HG03095 (cell line): ENCODE data around the gene PES1.
"Not testable (repeated sequence)": the region's sequence is repeated elsewhere in the genome, so short reads cannot be mapped to it uniquely, and the experiment has no call there.

Experiments used
- ATAC-seq: cut with Tn5 transposase; IDR thresholded peaks from one replicate; pipeline ENCODE4 v1.9.1; 2021; ENCODE audit warnings: moderate library complexity; ENCODE audit not compliant: unreplicated experiment

PES1 gene

DNA sequence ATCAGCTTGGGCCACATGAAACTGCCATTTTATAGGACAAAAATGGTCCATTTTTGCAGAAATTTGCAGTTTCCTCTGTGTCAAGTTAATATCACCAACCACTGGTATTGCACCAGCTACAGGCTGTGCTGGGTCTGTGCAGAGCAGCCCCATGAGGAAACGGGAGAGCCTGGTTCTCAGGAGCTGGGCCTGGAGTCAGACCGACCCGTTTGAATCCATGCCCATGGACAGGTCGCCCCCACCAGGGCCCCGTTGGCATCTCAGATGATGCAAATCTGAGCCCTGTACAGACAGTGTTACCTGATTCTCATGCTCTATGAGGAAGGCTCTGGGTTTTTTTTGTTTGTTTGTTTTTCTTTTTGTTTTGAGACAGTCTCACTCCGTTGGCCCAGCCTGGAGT, 35.3 kb downstream of the PES1 start:
- no peak for ATAC-seq

DNA sequence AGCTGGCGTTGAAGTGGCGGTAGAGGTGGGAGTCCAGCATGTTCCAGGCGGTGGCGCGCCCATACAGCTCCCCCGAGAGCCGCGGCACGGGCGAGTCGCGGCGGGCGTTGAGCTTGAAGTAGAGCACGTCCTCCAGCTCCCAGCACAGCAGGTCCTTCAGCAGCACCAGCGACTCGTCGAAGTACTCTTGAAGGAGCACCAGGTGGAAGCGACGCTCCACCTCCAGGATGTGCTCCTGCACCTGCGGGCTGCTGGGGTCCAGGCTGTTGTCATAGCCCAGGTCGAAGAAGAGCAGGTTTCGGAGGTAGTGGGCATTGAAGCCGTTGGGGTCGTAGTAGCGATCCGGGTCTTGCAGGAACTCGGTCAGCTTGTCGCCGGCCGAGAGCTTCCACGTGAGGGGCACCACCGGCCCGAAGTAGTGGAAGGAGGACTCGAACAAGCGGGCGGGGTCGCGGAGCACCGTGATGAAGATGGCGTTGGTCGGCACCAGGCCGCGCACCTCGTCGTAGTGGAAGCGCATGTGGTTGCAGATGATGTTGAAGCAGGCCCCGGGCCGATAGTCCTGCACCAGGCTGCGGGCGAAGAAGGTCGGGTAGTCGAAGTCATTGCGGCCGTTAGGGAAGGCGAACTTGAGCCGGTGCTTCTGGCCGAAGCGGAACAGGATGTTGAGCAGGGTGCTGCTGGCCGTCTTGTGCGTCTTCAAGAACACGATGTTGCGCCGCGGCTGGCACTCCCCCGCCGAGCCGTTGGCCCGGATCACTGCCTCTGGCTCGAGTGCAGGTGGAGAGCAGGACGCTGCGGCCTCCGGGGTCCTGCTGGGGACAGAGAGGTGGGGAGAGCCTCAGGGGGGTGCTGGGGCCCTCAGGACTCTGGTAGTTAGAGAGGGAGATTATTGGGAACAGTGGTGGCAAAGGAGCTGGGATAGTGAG, 36.2 kb downstream of the PES1 start:
- no peak for ATAC-seq

DNA sequence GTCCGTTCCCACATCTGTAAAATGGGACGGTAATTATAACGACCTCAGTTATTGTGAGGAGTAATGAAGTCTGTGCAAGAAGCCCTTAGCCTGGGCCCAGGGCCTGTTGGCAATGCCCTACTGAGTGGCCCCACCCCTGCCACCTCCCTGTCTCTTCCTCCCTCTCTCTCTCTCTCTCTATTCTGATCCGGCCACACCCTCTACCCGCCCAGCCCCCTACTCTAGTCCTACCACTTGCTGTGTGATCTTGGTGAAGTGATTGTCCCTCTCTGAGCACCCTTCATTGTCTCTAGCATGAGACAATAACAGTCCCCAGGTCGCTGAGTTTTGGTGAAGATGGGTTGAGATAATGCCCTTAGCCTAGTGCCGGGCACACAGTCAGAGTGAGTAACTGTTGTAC, 37.7 kb downstream of the PES1 start:
- no peak for ATAC-seq

DNA sequence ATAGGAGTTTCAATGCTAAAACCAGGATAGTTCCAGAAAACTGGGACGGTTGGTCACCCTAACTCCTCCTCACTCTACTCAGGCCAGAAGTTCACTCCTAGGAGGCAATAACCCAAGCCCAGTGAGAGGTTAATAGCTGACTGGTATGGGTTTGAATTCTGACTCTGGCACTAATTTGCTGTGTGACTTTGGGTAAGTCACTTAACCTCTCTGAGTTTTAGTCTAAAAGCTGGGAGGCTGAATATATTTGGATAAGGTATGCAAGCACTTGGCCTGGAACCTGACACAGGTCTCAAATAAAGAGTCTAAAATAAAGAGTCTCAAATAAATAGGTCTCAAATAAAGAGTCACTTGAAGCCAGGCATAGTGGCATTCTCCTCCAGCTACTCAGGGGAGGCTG, 39.0 kb downstream of the PES1 start:
- ATAC-seq = no peak

DNA sequence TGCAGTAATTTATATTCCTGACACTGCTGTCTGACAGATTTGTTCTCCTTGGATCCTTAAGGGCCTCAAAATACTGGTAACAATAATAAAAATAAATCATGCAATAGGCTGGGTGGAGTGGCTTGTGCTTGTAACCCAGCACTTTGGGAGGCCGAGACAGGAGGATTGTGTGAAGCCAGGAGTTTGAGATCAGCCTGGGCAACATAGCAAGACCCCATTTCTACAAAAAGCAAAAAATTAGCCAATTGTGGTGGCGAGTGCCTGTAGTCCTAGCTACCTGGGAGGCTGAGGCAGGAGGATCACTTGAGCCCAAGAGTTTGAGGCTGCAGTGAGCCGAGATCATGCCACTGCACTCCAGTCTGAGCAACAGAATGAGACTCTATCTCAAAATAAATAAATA, 39.9 kb downstream of the PES1 start:
- ATAC-seq = not testable (repeated sequence)

DNA sequence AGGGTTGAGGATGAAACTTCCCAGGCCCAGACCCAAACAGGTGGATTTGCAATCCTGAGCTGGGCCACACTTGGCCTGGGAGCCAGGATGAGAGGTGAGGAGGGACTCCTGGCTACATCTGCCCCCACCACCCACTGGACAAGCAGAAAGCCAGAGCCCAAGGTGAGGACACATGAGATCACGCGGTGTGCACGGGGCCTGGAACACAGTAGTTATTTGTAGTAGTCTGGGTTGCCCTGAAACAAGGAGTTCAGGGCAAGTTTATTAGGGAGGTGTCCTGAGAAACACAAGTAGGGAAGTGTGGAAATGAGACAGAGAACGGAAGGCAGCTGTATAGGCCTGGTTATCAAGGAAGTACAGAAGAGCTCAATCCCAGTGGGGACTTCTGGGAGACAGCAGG, 44.5 kb downstream of the PES1 start:
- no peak for ATAC-seq

DNA sequence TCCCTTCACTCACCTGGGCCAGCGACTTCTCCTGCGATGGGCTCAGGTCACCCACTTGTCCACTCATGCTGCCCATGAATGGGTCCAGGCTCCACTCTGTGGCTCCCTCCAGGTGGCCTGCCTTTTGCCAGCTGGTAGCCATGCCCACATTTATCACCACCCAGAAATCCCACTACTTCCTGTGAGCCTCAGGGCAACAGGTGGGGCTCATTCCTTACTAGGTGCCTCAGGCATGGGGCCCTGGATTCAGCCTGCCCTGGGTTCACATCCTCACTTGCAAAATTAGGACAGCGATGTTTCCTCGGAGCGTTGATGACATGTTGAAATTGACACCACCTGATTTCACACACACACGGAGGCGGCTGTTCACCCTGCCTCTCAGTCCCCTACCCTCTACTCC, 45.1 kb downstream of the PES1 start, which contains the start of gene SEC14L6:
Gene SEC14L6 (minus strand): TSS at position 126 of the 400 bp plus-strand sequence. CDS start 59 bp downstream, at position 67.
- ATAC-seq = no peak

DNA sequence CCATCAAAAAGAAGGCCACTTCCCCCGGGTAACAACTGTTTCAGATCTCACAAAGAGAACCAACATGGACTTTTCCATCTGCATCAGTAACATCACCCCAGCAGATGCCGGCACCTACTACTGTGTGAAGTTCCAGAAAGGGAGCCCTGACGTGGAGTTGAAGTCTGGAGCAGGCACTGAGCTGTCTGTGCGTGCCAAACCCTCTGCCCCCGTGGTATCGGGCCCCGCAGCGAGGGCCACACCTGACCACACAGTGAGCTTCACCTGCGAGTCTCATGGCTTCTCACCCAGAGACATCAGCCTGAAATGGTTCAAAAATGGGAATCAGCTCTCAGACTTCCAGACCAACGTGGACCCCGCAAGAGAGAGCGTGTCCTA, 48.9 kb downstream of the PES1 start:
- ATAC-seq = no peak

DNA sequence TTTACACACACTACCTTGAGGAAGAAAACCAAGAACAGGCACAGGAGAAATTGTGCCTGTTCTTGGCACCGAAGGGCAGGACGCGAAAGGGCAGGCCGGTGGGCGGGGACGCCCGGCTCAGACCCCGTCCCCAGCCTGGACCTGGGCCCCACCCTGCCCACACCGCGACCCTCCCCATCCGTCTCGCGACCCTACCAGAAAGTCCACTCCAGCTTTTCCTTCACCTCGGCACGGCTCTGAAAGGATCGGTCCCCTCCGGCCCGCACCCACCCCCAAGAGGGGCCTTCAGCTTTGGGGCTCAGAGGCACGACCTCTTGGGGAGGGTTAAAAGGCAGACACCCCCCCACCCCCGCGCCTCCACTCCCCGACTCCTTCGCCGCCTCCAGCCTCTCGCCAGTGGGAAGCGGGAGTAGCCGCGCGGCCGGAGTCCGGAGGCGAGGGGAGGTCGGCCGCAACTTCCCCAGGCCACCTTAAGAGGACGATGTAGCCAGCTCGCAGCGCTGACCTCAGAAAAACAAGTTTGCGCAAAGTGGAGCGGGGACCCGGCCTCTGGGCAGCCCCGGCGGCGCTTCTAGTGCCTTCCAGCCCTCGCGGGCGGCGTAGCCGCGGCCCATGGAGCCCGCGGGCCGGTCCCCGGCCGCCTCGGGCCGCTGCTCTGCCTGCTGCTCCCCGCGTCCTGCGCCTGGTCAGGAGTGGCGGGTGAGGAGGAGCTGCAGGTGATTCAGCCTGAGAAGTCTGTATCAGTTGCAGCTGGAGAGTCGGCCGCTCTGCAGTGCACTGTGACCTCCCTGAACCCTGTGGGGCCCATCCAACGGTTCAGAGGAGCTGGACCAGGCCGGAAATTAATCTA, 49.5 kb downstream of the PES1 start:
- no peak for ATAC-seq

DNA sequence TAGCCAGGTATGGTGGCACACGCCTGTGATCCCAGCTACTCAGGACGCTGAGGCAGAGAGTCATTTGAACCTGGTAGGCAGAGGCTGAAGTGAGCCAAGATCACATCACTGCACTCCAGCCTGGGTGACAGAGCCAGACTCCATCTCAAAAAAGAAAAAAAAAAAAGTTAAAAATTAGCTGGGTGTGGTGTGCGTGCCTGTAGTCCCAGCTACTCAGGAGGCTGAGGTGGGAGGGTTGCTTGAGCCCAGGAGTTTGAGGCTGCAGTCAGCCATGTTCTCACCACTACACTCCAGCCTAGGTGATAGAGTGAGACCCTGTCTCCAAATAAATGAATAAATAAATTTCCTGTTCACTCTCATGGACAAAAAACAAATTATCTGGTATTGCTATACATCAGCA, 50.2 kb downstream of the PES1 start:
- not testable (repeated sequence) for ATAC-seq

DNA sequence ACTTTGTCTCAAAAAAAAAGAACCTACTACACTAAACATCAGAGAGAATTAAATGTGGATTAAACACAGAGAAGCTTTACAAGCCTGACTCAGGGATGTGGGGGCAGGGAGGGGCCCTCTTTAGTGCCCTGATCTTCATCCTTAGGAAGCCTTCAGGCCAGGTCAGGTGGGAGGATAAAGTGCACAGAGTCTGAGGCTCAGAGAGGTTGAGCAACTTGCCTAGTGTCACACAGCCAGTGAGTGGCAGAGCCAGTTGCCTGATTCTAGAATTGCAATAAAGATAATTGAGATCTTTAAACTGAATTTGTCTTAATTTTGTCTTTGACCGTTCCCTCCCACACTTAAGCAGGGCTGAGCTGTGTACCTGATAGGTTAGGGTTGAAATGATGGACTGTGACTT, 52.3 kb downstream of the PES1 start:
- ATAC-seq = no peak

DNA sequence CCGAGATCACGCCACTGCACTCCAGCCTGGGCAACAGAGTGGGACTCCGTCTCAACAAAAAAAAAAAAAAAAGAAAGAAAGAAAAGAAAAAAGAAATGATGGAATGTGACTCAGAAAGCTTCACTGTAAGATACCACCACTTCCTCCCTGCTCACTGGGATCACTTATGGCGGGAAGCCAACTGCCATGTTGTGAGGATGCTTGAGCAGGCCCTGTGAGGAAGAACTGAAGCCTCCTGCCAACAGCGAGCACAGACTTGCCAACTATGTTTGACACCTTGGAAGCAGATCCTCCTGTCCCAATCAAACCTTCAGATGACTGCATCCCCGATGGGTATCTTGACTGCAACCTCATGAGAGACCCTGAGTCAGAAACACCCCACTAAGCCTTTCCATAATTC, 53.4 kb downstream of the PES1 start:
- no peak for ATAC-seq

DNA sequence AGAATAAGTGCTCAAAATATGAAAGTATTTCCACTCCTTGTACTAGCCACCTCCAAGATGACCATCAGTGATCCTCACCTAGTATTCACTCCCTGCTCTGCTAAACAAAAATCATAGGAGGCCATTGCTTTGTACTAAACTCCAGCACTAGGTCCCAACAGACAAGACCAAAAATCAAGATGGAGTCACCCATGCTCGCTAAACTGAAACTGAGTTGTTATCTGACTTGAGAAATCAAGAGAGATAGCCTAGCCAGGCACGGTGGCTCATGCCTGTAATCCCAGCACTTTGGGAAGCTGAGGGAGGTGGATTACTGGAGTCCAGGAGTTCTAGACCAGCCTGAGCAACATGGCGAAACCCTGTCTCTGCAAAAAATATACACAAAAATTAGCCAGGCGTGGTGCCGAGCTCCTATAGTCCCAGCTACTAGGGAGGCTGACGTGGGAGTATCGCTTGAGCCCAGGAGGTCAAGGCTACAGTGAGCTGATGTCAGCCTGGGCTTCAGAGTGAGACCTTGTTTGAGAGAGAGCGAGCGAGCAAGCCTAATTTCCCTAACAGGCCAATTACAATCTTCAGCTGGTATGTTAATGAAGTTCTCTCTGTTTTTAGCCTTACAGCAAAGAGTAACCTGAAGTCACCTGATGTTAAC, 54.5 kb downstream of the PES1 start:
- ATAC-seq = no peak

DNA sequence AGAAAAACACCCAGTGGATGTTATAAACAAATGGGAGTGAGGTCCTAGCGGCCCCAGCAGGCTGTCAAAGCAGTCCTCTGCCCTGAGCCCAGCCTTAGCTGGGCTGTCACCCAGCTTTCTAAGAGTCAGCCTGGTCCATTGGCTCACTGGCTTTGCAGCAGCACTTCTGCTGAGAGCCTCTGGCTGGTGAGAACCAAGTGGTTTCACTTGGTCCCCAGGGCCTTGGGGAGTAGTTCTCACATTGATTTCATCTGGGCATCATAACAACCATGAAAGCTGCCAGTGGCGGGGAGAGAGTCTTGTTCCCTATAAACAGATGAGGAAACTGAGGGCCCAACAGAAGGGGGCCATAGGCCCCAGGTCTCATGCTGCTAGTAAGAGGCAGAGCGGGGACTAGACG, 56.5 kb downstream of the PES1 start:
- no peak for ATAC-seq

DNA sequence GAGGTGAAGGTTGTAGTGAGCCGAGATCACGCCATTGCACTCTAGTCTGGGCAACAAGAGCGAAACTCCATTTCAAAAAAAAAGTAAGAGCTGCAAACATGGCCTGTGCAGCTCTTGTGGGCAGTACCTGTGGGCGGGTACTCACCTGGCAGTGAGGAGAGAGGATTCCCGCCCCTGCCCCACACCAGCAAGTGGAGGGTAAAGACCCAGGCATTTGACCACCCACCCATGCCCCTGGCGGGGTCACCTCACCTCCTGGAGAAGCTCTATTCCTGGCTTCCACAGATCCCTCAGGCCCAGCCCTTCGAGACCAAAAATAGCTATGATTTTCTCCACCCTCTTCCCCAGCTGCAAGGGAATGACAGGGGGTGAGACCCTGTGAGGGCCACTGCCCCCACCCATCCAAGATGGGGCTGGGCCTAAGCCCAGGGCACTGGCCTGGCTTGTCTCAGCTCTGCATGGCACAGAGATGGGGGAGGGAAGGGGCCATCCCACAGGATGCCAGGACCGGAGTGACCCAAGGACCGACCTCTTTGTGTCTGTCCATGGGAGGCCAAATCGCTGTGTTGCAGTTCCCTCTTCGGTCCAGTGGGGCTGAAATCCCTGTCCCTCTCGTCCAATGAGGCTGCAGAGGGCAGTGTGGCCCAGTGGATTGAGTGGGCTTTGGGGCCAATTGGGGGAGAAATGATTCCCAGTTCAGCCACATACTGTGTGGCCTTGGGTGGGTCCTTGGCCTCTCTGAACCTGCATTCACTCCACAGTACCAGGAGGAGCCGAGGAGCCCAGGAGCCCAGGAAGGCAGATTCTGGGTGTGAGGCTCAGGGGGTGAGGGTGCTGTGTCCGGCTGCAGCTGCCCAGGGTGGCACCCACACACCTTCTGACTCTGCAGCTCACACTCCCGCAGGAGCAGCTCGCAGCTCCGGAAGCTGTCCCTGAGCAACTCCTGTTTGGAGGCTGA, 59.8 kb downstream of the PES1 start:
- ATAC-seq = no peak

DNA sequence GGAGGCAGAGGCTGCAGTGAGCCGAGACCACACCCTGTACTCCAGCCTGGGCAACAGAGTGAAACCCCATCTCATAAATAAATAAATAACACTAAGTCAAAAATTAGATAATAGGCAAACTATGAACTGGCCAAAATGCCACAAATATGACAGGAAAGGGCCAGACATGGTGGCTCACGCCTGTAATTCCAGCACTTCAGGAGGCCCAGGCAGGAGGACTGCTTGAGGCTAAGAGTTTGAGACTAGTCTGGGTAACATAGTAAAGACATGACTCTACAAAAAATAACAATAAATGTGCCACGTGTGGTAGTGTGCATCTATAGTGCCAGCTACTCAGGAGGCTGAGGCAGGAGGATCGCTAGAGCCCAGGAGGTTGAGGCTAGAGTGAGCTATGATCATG, 65.1 kb downstream of the PES1 start:
- ATAC-seq = no peak
